DND-41 (cell line): Measurements from ENCODE around the gene ATOH1.

Experiments
- EZH2 ChIP-seq: IDR thresholded peaks from 3 replicates; pipeline ENCODE4 v1.6.1; 2012; ENCODE audit warnings: borderline replicate concordance, low read depth, mild to moderate bottlenecking, moderate library complexity, low read length, inconsistent platforms; ENCODE audit not compliant: severe bottlenecking
- TF ChIP-seq, protein P1 (sequence below): IDR thresholded peaks from 2 replicates; pipeline ENCODE4 v1.5.1; 2012; ENCODE audit warnings: borderline replicate concordance, low read length, moderate library complexity, mild to moderate bottlenecking; ENCODE audit not compliant: poor library complexity, severe bottlenecking; ENCODE audit errors: extremely low read depth

DNA sequence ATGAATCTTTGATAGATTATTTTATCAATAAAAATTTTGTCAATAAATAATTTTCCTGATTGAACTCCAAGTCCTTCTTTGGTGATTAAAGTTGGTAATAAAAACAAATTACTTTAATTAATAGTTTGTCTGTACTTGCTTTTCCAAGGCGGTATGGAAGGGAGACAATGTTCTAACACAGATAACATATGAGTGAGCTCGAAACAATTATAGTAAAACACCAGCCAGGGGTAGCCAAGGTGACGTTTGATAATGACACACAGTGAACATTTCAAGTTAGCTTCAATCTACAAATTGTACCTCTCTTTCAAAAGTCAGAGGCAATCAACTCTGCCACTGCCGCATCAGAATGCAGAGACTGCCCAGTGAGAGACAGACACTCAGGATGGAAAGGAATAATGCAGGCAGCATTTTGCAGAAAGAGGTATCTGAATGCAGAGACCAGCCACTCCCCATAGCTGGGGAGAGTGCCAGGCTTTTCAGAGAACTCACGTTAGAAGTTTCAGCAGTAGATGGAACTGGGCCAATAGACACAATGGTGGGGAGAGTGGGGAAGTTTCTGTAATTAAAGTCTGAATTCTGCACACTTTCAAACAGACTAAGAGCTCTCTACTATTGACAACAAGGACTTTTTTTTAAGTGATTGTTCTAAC is 18.1 kb upstream of the ATOH1 start:
- TF ChIP-seq, protein P1, sequence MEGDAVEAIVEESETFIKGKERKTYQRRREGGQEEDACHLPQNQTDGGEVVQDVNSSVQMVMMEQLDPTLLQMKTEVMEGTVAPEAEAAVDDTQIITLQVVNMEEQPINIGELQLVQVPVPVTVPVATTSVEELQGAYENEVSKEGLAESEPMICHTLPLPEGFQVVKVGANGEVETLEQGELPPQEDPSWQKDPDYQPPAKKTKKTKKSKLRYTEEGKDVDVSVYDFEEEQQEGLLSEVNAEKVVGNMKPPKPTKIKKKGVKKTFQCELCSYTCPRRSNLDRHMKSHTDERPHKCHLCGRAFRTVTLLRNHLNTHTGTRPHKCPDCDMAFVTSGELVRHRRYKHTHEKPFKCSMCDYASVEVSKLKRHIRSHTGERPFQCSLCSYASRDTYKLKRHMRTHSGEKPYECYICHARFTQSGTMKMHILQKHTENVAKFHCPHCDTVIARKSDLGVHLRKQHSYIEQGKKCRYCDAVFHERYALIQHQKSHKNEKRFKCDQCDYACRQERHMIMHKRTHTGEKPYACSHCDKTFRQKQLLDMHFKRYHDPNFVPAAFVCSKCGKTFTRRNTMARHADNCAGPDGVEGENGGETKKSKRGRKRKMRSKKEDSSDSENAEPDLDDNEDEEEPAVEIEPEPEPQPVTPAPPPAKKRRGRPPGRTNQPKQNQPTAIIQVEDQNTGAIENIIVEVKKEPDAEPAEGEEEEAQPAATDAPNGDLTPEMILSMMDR: no peak
- no peak for TF ChIP-seq EZH2
